Spleen (tissue), 7 donors: ENCODE results near the gene DGKB.

Experiments used
- POLR2A ChIP-seq, 3 donors: fragments of 450-650 bp; IDR thresholded peaks; one replicate each; pipeline ENCODE4 v1.5.1; 2017; ENCODE audit warnings: antibody characterized with exemption in 3 of 3, mild to moderate bottlenecking in 1 of 3
- POLR2AphosphoS5 ChIP-seq, 3 donors: sonication (generic); formaldehyde crosslinking; IDR thresholded peaks; one replicate each; pipeline ENCODE4 v1.5.1; 2017; ENCODE audit warnings: antibody characterized with exemption in 3 of 3
- TF ChIP-seq, protein P1 (sequence below), 11 experiments: fragments of 200-600 bp in 7 of 11; fragments of 450-650 bp in 4 of 11; sonication (generic) in 4 of 11; IDR thresholded peaks in 8 of 11; conservative IDR thresholded peaks in 3 of 11; 1 replicate in 7 of 11; 2 replicates in 4 of 11; pipeline versions ENCODE4 v1.4.0 to v1.8.0; 2016 to 2021; ENCODE audit warnings: antibody characterized with exemption in 11 of 11, inconsistent platforms in 4 of 11, mild to moderate bottlenecking in 1 of 11
- donor health status: DM: no; HTN: no; CAD: no; lungs with moderate emphysema.
- donor health status: DM: no; HTN: no; CAD: no.
- donor health status: DM: no; HTN: no; CAD: no.

GRCh38 chr7:14628516-14628915, 274.0 kb downstream of the DGKB start:
- TF ChIP-seq, protein P1, sequence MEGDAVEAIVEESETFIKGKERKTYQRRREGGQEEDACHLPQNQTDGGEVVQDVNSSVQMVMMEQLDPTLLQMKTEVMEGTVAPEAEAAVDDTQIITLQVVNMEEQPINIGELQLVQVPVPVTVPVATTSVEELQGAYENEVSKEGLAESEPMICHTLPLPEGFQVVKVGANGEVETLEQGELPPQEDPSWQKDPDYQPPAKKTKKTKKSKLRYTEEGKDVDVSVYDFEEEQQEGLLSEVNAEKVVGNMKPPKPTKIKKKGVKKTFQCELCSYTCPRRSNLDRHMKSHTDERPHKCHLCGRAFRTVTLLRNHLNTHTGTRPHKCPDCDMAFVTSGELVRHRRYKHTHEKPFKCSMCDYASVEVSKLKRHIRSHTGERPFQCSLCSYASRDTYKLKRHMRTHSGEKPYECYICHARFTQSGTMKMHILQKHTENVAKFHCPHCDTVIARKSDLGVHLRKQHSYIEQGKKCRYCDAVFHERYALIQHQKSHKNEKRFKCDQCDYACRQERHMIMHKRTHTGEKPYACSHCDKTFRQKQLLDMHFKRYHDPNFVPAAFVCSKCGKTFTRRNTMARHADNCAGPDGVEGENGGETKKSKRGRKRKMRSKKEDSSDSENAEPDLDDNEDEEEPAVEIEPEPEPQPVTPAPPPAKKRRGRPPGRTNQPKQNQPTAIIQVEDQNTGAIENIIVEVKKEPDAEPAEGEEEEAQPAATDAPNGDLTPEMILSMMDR (IDR thresholded peaks at IDR 0.05 in 8 of 11, conservative IDR thresholded peaks at IDR 0.05 in 3 of 11): no peak
- TF ChIP-seq POLR2A (IDR thresholded peaks at IDR 0.05) (no peak), POLR2AphosphoS5 (IDR thresholded peaks at IDR 0.05) (no peak)
